HEK293 (cell line): ENCODE results near the gene REEP6.

Experiments used
- CTCF ChIA-PET: fragments of 350-600 bp; formaldehyde crosslinking; extraction: SDS; loops from one replicate; lab custom pipeline; 2021; ENCODE audit warnings: antibody characterized with exemption; lab: Yijun Ruan, JAX
- POLR2A ChIA-PET: fragments of 300-600 bp; formaldehyde crosslinking; extraction: SDS; loops from one replicate; lab custom pipeline; 2020; ENCODE audit warnings: antibody characterized with exemption, inconsistent platforms; lab: Yijun Ruan, JAX
- H3K27ac ChIP-seq: fragments of 200-500 bp; sonication (Bioruptor generic); 2 replicates; pipeline ENCODE4 v1.5.1; 2014; ENCODE audit warnings: low read depth, low read length, control low read depth, inconsistent platforms; ENCODE audit errors: extremely low read depth
- H3K36me3 ChIP-seq, 2 experiments: fragments of 200-500 bp in 1 of 2; sonication (Bioruptor generic) in 1 of 2; 1 replicate in 1 of 2; 2 replicates in 1 of 2; pipeline ENCODE4 v1.5.1; 2014 to 2017; ENCODE audit warnings: inconsistent platforms in 2 of 2, low read length in 2 of 2; ENCODE audit not compliant: control insufficient read depth in 2 of 2, insufficient read depth in 1 of 2
- H3K4me1 ChIP-seq: fragments of 200-500 bp; sonication (Bioruptor generic); 2 replicates; pipeline ENCODE4 v1.5.1; 2014; ENCODE audit warnings: mild to moderate bottlenecking, low read length, inconsistent platforms; ENCODE audit not compliant: control insufficient read depth, insufficient read depth
- H3K4me3 ChIP-seq: 2 replicates; pipeline ENCODE4 v1.5.1; 2011; ENCODE audit warnings: low read depth, mild to moderate bottlenecking, control low read depth, low read length, moderate library complexity
- H3K9me3 ChIP-seq: fragments of 200-500 bp; sonication (Bioruptor generic); 2 replicates; pipeline ENCODE4 v1.5.1; 2014; ENCODE audit warnings: low read depth, low read length, inconsistent platforms; ENCODE audit not compliant: control insufficient read depth, insufficient read depth
- GLI2 ChIP-seq: fragments of 450-650 bp; formaldehyde crosslinking; IDR thresholded peaks from 2 replicates; pipeline ENCODE4; 2017; ENCODE audit warnings: missing biosample characterization, missing genetic modification characterization, low read depth, borderline replicate concordance
- GLI4 ChIP-seq: fragments of 450-650 bp; formaldehyde crosslinking; IDR thresholded peaks from 2 replicates; pipeline ENCODE4 v1.5.1; 2016; ENCODE audit warnings: missing biosample characterization, missing genetic modification characterization
- HIC1 ChIP-seq: fragments of 450-650 bp; formaldehyde crosslinking; IDR thresholded peaks from 2 replicates; pipeline ENCODE4 v1.5.1; 2016; ENCODE audit warnings: missing biosample characterization, missing genetic modification characterization
- REST ChIP-seq: fragments of 450-650 bp; formaldehyde crosslinking; IDR thresholded peaks from 2 replicates; pipeline ENCODE4 v1.5.1; 2016; ENCODE audit warnings: missing biosample characterization, missing genetic modification characterization
- SCRT2 ChIP-seq: fragments of 450-650 bp; formaldehyde crosslinking; IDR thresholded peaks from 2 replicates; pipeline ENCODE4 v1.5.1; 2016; ENCODE audit warnings: missing biosample characterization, missing genetic modification characterization
- ZBTB10 ChIP-seq: fragments of 450-650 bp; formaldehyde crosslinking; IDR thresholded peaks from 2 replicates; pipeline ENCODE4 v1.5.1; 2016; ENCODE audit warnings: missing biosample characterization, missing genetic modification characterization
- ZBTB7A ChIP-seq: fragments of 450-650 bp; formaldehyde crosslinking; IDR thresholded peaks from 2 replicates; pipeline ENCODE4 v1.5.1; 2016; ENCODE audit warnings: low read depth, missing biosample characterization, missing genetic modification characterization
- ZFHX2 ChIP-seq: fragments of 450-650 bp; formaldehyde crosslinking; conservative IDR thresholded peaks from 2 replicates; pipeline ENCODE4 v1.5.1; 2016; ENCODE audit warnings: missing biosample characterization, missing genetic modification characterization
- ZIC2 ChIP-seq: fragments of 450-650 bp; formaldehyde crosslinking; IDR thresholded peaks from 2 replicates; pipeline ENCODE4 v1.5.1; 2016; ENCODE audit warnings: missing biosample characterization, missing genetic modification characterization
- ZNF121 ChIP-seq: fragments of 450-650 bp; formaldehyde crosslinking; IDR thresholded peaks from 2 replicates; pipeline ENCODE4 v1.5.1; 2016; ENCODE audit warnings: missing biosample characterization, missing genetic modification characterization
- ZNF138 ChIP-seq: fragments of 450-650 bp; formaldehyde crosslinking; IDR thresholded peaks from 2 replicates; pipeline ENCODE4 v1.5.1; 2016; ENCODE audit warnings: missing biosample characterization, missing genetic modification characterization, borderline replicate concordance
- ZNF19 ChIP-seq: fragments of 450-650 bp; formaldehyde crosslinking; IDR thresholded peaks from 2 replicates; pipeline ENCODE4; 2016; ENCODE audit warnings: missing biosample characterization, missing genetic modification characterization, low read depth
- ZNF23 ChIP-seq: fragments of 450-650 bp; formaldehyde crosslinking; IDR thresholded peaks from 2 replicates; pipeline ENCODE4 v1.5.1; 2016; ENCODE audit warnings: missing biosample characterization, missing genetic modification characterization, borderline replicate concordance
- ZNF292 ChIP-seq: fragments of 450-650 bp; formaldehyde crosslinking; IDR thresholded peaks from 2 replicates; pipeline ENCODE4 v1.5.1; 2016; ENCODE audit warnings: low read depth, missing biosample characterization, missing genetic modification characterization, borderline replicate concordance
- ZNF302 ChIP-seq: fragments of 450-650 bp; formaldehyde crosslinking; IDR thresholded peaks from 2 replicates; pipeline ENCODE4 v1.5.1; 2016; ENCODE audit warnings: missing biosample characterization, missing genetic modification characterization, low read depth
- ZNF426 ChIP-seq: fragments of 450-650 bp; formaldehyde crosslinking; IDR thresholded peaks from 2 replicates; pipeline ENCODE4 v1.5.1; 2017; ENCODE audit warnings: missing biosample characterization, missing genetic modification characterization, mild to moderate bottlenecking, inconsistent platforms, moderate library complexity
- ZNF513 ChIP-seq: fragments of 450-650 bp; IDR thresholded peaks from 2 replicates; pipeline ENCODE4 v1.5.1; 2018; ENCODE audit warnings: missing biosample characterization, missing genetic modification characterization
- ZNF518A ChIP-seq: fragments of 450-650 bp; formaldehyde crosslinking; conservative IDR thresholded peaks from 2 replicates; pipeline ENCODE4 v1.5.1; 2016; ENCODE audit warnings: low read depth, missing biosample characterization, missing genetic modification characterization
- ZNF521 ChIP-seq: fragments of 450-650 bp; formaldehyde crosslinking; IDR thresholded peaks from 2 replicates; pipeline ENCODE4 v1.5.1; 2017; ENCODE audit warnings: missing biosample characterization, mild to moderate bottlenecking, missing genetic modification characterization
- ZXDB ChIP-seq: fragments of 450-650 bp; formaldehyde crosslinking; IDR thresholded peaks from 2 replicates; pipeline ENCODE4 v1.5.1; 2016; ENCODE audit warnings: missing biosample characterization, missing genetic modification characterization

REEP6 gene

GRCh38 chr19:1514295-1514661 lies 23.3 kb downstream of the REEP6 start (continued):
- no peak for TF ChIP-seq ZIC2 (tag by site-specific recombination)
- TF ChIP-seq, all 188 proteins: peak for 0

GRCh38 chr19:1514986-1515721 lies 24.2 kb downstream of the REEP6 start:
- ChIA-PET CTCF (interaction anchor here (0.7 kb wide), 1 partner anchor 29 kb away, joined by 6 read pairs; no protein-coding TSS in a partner anchor), POLR2A (interaction anchor here (0.7 kb wide), 1 partner anchor 239 kb away, joined by 3 read pairs; no protein-coding TSS in a partner anchor)
- no peaks in the 10 kb centered on the region for H3K9me3 ChIP-seq
- no peaks in the 10 kb centered on the region for H3K4me1 ChIP-seq
- H3K4me3 ChIP-seq = no peak overlapping the region
- no peak overlapping the region for H3K27ac ChIP-seq
- H3K36me3 ChIP-seq = no peaks in the 10 kb centered on the region
- TF ChIP-seq ZBTB10 (tag by site-specific recombination) = 0 out of 2 replicates have a peak, but pooled peaks have one; percentile 22
- no peak for TF ChIP-seq ZNF513 (tag by site-specific recombination)
- TF ChIP-seq SCRT2 = no peak
- TF ChIP-seq ZFHX2 = 0 out of 2 replicates have a peak, but pooled peaks have one; percentile 13
- no peak for TF ChIP-seq ZNF426 (tag by site-specific recombination)
- TF ChIP-seq GLI4 (tag by site-specific recombination) = no peak
- TF ChIP-seq ZNF138 (tag by site-specific recombination) = no peak
- TF ChIP-seq ZXDB (tag by site-specific recombination) = no peak
- no peak for TF ChIP-seq ZNF521 (tag by site-specific recombination)
- no peak for TF ChIP-seq ZNF121 (tag by site-specific recombination)
- TF ChIP-seq ZNF19 (tag by site-specific recombination) = no peak
- TF ChIP-seq REST (tag by site-specific recombination) = no peak
- TF ChIP-seq ZBTB7A = no peak
- no peak for TF ChIP-seq ZNF518A (tag by site-specific recombination)
- no peak for TF ChIP-seq GLI2
- TF ChIP-seq HIC1 (tag by site-specific recombination) = peak; percentile 66; the same call in 1 of the 2 replicates
- TF ChIP-seq ZNF23 = no peak
- TF ChIP-seq ZNF302 = no peak
- no peak for TF ChIP-seq ZNF292 (tag by site-specific recombination)
